CD4-positive, alpha-beta memory T cell (primary cell): ENCODE measurements around the gene MUC5B. TPM values are rescaled to one million over a fixed set of nuclear protein-coding genes. Genes with fewer than 3 reads are reported as not detected.
"Not testable (repeated sequence)": the region's sequence is repeated elsewhere in the genome, so short reads cannot be mapped to it uniquely, and the experiment has no call there.

Source experiments
- CTCF ChIA-PET: fragments of 350-600 bp; sonication (Branson Sonifier 250); formaldehyde crosslinking; loops from one replicate; lab custom pipeline; 2021; ENCODE audit warnings: inconsistent platforms; ENCODE audit not compliant: partially characterized antibody; lab: Charles Lee
- POLR2A ChIA-PET: fragments of 350-600 bp; sonication (Branson Sonifier 250); formaldehyde crosslinking; loops from one replicate; lab custom pipeline; 2021; ENCODE audit not compliant: partially characterized antibody; lab: Charles Lee
- DNase-seq, 5 donors: peaks; one replicate each; pipeline versions ENCODE4 v3.0.0 to v3.0.0-alpha.2; 2020 to 2022; ENCODE audit warnings: mixed read lengths in 1 of 5
- H3K27ac ChIP-seq: one replicate; pipeline ENCODE4 v1.7.0; 2013; ENCODE audit warnings: low read depth, low read length
- H3K27me3 ChIP-seq: 2 replicates; pipeline ENCODE4 v1.7.0; 2013; ENCODE audit warnings: mild to moderate bottlenecking, low read length, moderate library complexity; ENCODE audit not compliant: insufficient read depth
- H3K36me3 ChIP-seq: 2 replicates; pipeline ENCODE4 v1.7.0; 2013; ENCODE audit warnings: mild to moderate bottlenecking, low read length, moderate library complexity; ENCODE audit not compliant: insufficient read depth
- H3K4me1 ChIP-seq: 2 replicates; pipeline ENCODE4 v1.7.0; 2013; ENCODE audit warnings: mild to moderate bottlenecking, low read length, moderate library complexity; ENCODE audit not compliant: insufficient read depth
- H3K4me3 ChIP-seq, 2 donors: one replicate each; pipeline ENCODE4 v1.7.0; 2013; ENCODE audit warnings: low read length in 2 of 2, mild to moderate bottlenecking in 1 of 2
- H3K9me3 ChIP-seq, 2 donors: one replicate each; pipeline ENCODE4 v1.7.0; 2013; ENCODE audit warnings: low read length in 2 of 2, control low read depth in 1 of 2; ENCODE audit not compliant: control insufficient read depth in 1 of 2
- H3K27ac Mint-ChIP-seq, 7 donors: one replicate each; pipeline ENCODE4 v1.8.0; 2020 to 2021; ENCODE audit warnings: mixed read lengths in 7 of 7, mild to moderate bottlenecking in 6 of 7, inconsistent platforms in 3 of 7, moderate library complexity in 3 of 7
- H3K27me3 Mint-ChIP-seq, 2 donors: one replicate each; pipeline ENCODE4 v1.8.0; 2020 to 2021; ENCODE audit warnings: mixed read lengths in 2 of 2
- H3K36me3 Mint-ChIP-seq, 2 donors: one replicate each; pipeline ENCODE4 v1.8.0; 2020 to 2021; ENCODE audit warnings: mixed read lengths in 2 of 2, inconsistent platforms in 1 of 2, mild to moderate bottlenecking in 1 of 2
- H3K4me1 Mint-ChIP-seq, 4 donors: one replicate each; pipeline ENCODE4 v1.8.0; 2020 to 2021; ENCODE audit warnings: mixed read lengths in 4 of 4, mild to moderate bottlenecking in 1 of 4
- H3K4me3 Mint-ChIP-seq, 8 donors: one replicate each; pipeline ENCODE4 v1.8.0; 2020 to 2021; ENCODE audit warnings: mixed read lengths in 8 of 8, mild to moderate bottlenecking in 7 of 8, moderate library complexity in 6 of 8, inconsistent platforms in 3 of 8
- H3K9me3 Mint-ChIP-seq, 8 donors: one replicate each; pipeline ENCODE4 v1.8.0; 2020 to 2021; ENCODE audit warnings: mixed read lengths in 8 of 8, mild to moderate bottlenecking in 5 of 8, inconsistent platforms in 3 of 8, moderate library complexity in 1 of 8
- intact Hi-C: fragments of 100-400 bp; cut with micrococcal nuclease; formaldehyde crosslinking; loops from one replicate; pipeline ENCODE4 v1.15.1; 2023
- polyA plus RNA-seq, 2 donors: library from polyadenylated mRNA; unstranded; fragments of 300-500 nt; fragmentation: Illumina TruSeq; gene quantifications; one replicate each; pipeline ENCODE4 v1.2.3, GENCODE V29; 2021
- total RNA-seq, 2 experiments: library from RNA; stranded (reverse); gene quantifications; one replicate each; pipeline ENCODE4 v1.2.3, GENCODE V29; 2021

MUC5B gene, protein sequence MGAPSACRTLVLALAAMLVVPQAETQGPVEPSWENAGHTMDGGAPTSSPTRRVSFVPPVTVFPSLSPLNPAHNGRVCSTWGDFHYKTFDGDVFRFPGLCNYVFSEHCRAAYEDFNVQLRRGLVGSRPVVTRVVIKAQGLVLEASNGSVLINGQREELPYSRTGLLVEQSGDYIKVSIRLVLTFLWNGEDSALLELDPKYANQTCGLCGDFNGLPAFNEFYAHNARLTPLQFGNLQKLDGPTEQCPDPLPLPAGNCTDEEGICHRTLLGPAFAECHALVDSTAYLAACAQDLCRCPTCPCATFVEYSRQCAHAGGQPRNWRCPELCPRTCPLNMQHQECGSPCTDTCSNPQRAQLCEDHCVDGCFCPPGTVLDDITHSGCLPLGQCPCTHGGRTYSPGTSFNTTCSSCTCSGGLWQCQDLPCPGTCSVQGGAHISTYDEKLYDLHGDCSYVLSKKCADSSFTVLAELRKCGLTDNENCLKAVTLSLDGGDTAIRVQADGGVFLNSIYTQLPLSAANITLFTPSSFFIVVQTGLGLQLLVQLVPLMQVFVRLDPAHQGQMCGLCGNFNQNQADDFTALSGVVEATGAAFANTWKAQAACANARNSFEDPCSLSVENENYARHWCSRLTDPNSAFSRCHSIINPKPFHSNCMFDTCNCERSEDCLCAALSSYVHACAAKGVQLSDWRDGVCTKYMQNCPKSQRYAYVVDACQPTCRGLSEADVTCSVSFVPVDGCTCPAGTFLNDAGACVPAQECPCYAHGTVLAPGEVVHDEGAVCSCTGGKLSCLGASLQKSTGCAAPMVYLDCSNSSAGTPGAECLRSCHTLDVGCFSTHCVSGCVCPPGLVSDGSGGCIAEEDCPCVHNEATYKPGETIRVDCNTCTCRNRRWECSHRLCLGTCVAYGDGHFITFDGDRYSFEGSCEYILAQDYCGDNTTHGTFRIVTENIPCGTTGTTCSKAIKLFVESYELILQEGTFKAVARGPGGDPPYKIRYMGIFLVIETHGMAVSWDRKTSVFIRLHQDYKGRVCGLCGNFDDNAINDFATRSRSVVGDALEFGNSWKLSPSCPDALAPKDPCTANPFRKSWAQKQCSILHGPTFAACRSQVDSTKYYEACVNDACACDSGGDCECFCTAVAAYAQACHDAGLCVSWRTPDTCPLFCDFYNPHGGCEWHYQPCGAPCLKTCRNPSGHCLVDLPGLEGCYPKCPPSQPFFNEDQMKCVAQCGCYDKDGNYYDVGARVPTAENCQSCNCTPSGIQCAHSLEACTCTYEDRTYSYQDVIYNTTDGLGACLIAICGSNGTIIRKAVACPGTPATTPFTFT (N-terminal part only)
- total RNA-seq (not detected), polyA plus RNA-seq (not detected)

DNA sequence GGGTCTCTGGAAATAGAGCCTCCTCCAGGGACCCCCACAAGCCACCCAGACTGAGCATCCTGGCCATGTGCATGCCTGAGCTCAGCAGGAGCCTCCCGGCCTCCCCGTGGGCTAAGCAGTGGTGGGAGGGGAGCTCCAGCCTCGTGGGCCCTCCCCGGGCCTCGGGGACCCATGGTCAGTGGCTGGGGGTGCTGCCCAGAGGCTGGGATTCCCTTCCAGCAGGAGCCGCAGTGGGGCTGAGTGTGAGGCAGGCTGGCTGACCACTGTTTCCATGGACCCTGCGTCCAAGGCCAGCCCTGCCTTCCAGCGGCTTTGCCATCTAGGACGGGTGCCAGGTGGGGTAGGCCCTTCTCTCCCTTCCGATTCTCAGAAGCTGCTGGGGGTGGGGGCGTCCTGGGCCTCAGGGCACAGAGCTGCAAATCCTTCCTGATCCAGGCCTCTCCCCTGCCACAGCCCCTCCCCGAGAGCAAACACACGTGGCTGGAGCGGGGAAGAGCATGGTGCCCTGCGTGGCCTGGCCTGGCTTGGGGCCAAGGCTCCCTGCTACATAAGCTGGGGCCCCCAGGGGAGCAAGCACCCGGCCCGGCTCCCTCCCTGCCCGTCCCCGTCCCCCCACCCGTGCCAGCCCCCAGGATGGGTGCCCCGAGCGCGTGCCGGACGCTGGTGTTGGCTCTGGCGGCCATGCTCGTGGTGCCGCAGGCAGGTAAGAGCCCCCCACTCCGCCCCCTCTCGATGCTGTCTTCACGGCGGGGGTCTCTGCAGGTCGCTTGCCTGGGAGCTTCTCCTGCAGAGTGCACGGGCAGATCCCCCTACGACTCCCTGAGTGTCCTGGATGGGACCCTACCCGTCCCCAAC is at the start of gene MUC5B:
Gene MUC5B, plus strand, starts transcription at position 576 of the 855 bp plus-strand sequence. Its CDS starts 58 bp downstream, at position 634.
- no peaks in the 10 kb centered on the region for H3K27me3 ChIP-seq
- H3K36me3 ChIP-seq = no peaks in the 10 kb centered on the region
- no peaks in the 10 kb centered on the region for H3K9me3 ChIP-seq
- Mint-ChIP-seq H3K9me3 (no peaks in the 10 kb centered on the region), H3K4me1 (no peaks in the 10 kb centered on the region), H3K27ac (no peak within 1 kb of the TSS), H3K36me3 (no peaks in the 10 kb centered on the region), H3K27me3 (peaks cover 3 to 4% of the 10 kb centered on the region in 2 donors), H3K4me3 (no peak within 1 kb of the TSS)
- no peaks in the 10 kb centered on the region for H3K4me1 ChIP-seq
- H3K4me3 ChIP-seq = no peak within 1 kb of the TSS
- intact Hi-C loops = no loop called here
- POLR2A ChIA-PET = no interaction called here
- H3K27ac ChIP-seq = no peak within 1 kb of the TSS
- CTCF ChIA-PET = interaction anchor here (0.9 kb wide), 1 partner anchor 20 kb away, joined by 3 read pairs; no protein-coding TSS in a partner anchor
- peak in 1 of 5 donors; percentile 16 for DNase-seq

DNA sequence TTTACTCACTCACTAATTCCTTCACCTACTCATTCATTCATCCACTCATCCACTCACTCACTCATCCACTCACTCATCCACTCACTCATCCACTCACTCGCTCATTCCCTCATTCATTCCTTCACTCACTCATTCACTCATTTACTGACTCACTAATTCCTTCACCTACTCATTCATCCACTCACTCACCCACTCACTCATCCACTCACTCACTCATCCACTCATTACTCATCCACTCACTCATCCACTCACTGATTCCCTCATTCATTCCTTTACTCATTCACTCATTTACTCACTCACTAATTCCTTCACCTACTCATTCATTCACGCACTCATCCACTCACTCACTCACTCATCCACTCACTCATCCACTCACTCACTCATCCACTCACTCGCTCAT is 49.5 kb upstream of the MUC5B start:
- DNase-seq, H3K4me3 ChIP-seq, H3K9me3 ChIP-seq, H3K4me3 Mint-ChIP-seq, H3K27me3 Mint-ChIP-seq, H3K27ac Mint-ChIP-seq, H3K36me3 ChIP-seq, H3K9me3 Mint-ChIP-seq, H3K27ac ChIP-seq, H3K4me1 ChIP-seq, H3K4me1 Mint-ChIP-seq, CTCF ChIA-PET, intact Hi-C loops, H3K36me3 Mint-ChIP-seq, POLR2A ChIA-PET, H3K27me3 ChIP-seq: not testable (repeated sequence)

DNA sequence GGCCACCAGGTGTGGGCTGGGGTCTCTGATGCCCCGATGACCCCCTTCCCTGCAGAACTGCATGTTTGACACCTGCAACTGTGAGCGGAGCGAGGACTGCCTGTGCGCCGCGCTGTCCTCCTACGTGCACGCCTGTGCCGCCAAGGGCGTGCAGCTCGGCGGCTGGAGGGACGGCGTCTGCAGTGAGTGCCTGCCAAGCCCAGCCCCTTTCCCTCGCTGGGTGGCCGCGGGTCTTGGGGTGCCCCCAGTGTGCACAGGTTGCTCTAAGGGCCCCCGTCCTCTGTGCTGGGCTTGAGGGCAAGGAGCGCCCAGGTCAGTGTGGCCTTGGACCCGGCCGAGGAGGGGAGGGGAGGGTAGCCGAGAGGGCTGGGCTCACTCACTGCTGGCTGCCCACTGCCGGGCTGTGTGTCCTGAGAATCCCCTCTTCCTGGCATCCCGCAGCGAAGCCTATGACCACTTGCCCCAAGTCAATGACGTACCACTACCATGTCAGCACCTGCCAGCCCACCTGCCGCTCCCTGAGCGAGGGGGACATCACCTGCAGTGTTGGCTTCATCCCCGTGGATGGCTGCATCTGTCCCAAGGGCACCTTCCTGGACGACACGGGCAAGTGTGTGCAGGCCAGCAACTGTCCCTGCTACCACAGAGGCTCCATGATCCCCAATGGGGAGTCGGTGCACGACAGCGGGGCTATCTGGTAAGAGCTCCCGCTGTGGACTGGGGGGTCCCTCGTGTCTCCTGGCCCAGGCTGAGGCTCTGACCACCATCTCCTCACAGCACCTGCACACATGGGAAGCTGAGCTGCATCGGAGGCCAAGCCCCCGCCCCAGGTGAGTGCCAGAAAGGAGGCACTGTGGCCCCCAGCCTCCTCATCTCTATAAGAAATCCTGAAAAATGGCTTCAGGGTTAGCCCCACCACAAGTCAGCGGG is 48.2 kb upstream of the MUC5B start:
- DNase-seq = no peak
- H3K9me3 Mint-ChIP-seq = no peaks in the 10 kb centered on the region
- no peaks in the 10 kb centered on the region for H3K27me3 ChIP-seq
- POLR2A ChIA-PET = no interaction called here
- intact Hi-C loops = no loop called here
- H3K4me3 Mint-ChIP-seq = no peak overlapping the region
- no peaks in the 10 kb centered on the region for H3K36me3 Mint-ChIP-seq
- CTCF ChIA-PET = no interaction called here
- no peaks in the 10 kb centered on the region for H3K36me3 ChIP-seq
- peaks cover 0 to 2% of the 10 kb centered on the region in 2 donors for H3K27me3 Mint-ChIP-seq
- no peak overlapping the region for H3K4me3 ChIP-seq
- H3K27ac ChIP-seq = no peak overlapping the region
- H3K9me3 ChIP-seq = no peaks in the 10 kb centered on the region
- H3K4me1 Mint-ChIP-seq = peaks cover 0 to 3% (median 0%) of the 10 kb centered on the region in 4 donors
- no peaks in the 10 kb centered on the region for H3K4me1 ChIP-seq
- H3K27ac Mint-ChIP-seq = no peak overlapping the region

DNA sequence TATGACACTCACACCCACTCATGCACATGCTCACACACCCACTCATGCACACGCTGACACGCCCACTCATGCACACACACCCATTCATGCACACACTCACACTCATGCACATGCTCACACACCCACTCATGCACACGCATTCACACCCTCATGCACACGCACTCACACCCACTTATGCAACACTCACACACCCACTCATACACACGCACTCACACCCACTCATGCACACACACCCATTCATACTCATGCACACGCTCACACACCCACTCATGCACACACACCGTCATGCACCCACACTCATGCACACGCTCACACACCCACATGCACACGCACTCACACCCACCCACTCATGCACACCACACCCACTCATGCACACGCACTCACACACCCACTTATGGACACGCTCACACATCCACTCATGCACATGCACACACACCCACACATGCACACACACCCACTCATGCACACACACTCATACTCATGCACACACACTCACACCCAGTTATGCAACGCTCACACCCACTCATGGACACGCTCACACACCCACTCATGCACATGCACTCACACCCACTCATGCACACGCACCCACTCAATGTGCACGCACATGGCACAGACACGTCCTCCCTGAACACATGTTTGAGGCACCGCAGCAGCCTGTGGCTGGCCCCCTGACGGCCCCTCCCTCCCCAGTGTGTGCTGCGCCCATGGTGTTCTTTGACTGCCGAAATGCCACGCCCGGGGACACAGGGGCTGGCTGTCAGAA is 47.2 kb upstream of the MUC5B start:
- Histone ChIP-seq H3K9me3 (no peaks in the 10 kb centered on the region), H3K27me3 (no peaks in the 10 kb centered on the region), H3K36me3 (no peaks in the 10 kb centered on the region), H3K27ac (no peak overlapping the region), H3K4me1 (no peaks in the 10 kb centered on the region), H3K4me3 (no peak overlapping the region)
- no peak overlapping the region for H3K4me3 Mint-ChIP-seq
- CTCF ChIA-PET = no interaction called here
- intact Hi-C loops = no loop called here
- DNase-seq = no peak
- POLR2A ChIA-PET = no interaction called here
- H3K9me3 Mint-ChIP-seq = no peaks in the 10 kb centered on the region
- peaks cover 0 to 3% (median 0%) of the 10 kb centered on the region in 4 donors for H3K4me1 Mint-ChIP-seq
- no peaks in the 10 kb centered on the region for H3K36me3 Mint-ChIP-seq
- H3K27ac Mint-ChIP-seq = peak overlapping the region in 1 of 7 donors; percentile 77
- H3K27me3 Mint-ChIP-seq = peaks cover 0 to 2% of the 10 kb centered on the region in 2 donors

DNA sequence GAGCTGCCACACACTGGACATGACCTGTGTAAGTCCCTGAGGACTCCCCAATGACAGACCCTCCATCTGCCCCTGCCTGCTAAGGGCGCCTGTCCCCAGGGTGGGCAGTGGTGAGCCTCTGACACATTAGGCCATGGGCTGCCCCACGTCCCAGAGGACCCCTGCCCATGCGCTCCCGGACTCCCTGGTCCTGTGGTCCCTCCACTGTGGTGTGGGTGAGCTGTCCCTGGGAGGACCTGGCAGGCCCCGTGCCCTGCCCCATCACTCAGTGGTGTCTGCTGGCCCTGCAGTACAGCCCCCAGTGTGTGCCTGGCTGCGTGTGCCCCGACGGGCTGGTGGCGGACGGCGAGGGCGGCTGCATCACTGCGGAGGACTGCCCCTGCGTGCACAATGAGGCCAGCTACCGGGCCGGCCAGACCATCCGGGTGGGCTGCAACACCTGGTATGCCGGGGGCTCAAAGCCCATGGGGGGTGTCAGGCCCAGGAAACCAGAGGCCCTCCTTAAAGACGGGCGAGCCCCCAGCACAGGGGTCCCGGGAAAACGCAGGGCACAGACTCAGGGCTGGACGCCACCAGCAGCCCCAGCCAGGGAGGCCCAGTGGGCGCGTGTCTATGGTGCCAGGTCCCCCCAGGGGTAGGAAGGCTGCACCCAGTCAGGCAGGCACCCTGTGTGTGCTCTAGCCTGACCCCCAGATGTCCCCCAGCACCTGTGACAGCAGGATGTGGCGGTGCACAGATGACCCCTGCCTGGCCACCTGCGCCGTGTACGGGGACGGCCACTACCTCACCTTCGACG is 46.4 kb upstream of the MUC5B start:
- H3K4me3 Mint-ChIP-seq = no peak overlapping the region

More for the DNA sequence above, 46.4 kb upstream of the MUC5B start:
- POLR2A ChIA-PET = no interaction called here
- no peaks in the 10 kb centered on the region for H3K36me3 ChIP-seq
- peaks cover 0 to 2% of the 10 kb centered on the region in 2 donors for H3K27me3 Mint-ChIP-seq
- H3K27ac ChIP-seq = no peak overlapping the region
- H3K27ac Mint-ChIP-seq = peak overlapping the region in 1 of 7 donors; percentile 42
- no peak overlapping the region for H3K4me3 ChIP-seq
- H3K9me3 ChIP-seq = no peaks in the 10 kb centered on the region
- H3K4me1 Mint-ChIP-seq = peaks cover 0 to 3% (median 0%) of the 10 kb centered on the region in 4 donors
- CTCF ChIA-PET = no interaction called here
- no peak for DNase-seq
- no peaks in the 10 kb centered on the region for H3K4me1 ChIP-seq
- H3K27me3 ChIP-seq = no peaks in the 10 kb centered on the region
- no peaks in the 10 kb centered on the region for H3K36me3 Mint-ChIP-seq
- H3K9me3 Mint-ChIP-seq = no peaks in the 10 kb centered on the region
- intact Hi-C loops = no loop called here
